Measurements from ENCODE around the gene APC. TPM values are rescaled to one million over a fixed set of nuclear protein-coding genes. Genes with fewer than 3 reads are reported as not detected.

Gene APC
- total and polyA plus RNA-seq, 10 of the 15 experiments (the other 5 are each of a cell fraction or from before 2014, with no cell fraction given) = 3.2 to 23.3 (median 13.8) TPM

- Histone ChIP-seq H3K9ac (ENCODE audit: control insufficient read depth, insufficient read depth, low read length) (no peak overlapping the region), H3K4me3 (no peak overlapping the region), H3K9me3 (replicated peaks; ENCODE audit: control insufficient read depth, insufficient read depth, low read length) (no peaks in the 10 kb centered on the region), H3K4me2 (ENCODE audit: control insufficient read depth, insufficient read depth) (no peak overlapping the region), H3K79me2 (ENCODE audit: control insufficient read depth, insufficient read depth, low read length) (no peaks in the 10 kb centered on the region), H3K27me3 (replicated peaks in 1 of 2; ENCODE audit: control insufficient read depth in 2 of 2, insufficient read depth in 2 of 2, low read length in 1 of 2) (no peaks in the 10 kb centered on the region), H3K36me3 (ENCODE audit: control insufficient read depth in 2 of 2, insufficient read depth in 2 of 2, low read length in 1 of 2) (peaks cover 8 to 25% of the 10 kb centered on the region in 2 experiments), H3K27ac (ENCODE audit: control insufficient read depth, insufficient read depth) (no peak overlapping the region), H3K4me1 (ENCODE audit: control insufficient read depth, insufficient read depth, low read length) (peaks cover 9% of the 10 kb centered on the region), H4K20me1 (ENCODE audit: control insufficient read depth, insufficient read depth) (no peaks in the 10 kb centered on the region), H2AFZ (ENCODE audit: control insufficient read depth, low read depth, low read length) (no peak overlapping the region)
- RAD21 ChIA-PET (ENCODE audit: unreplicated experiment) = no interaction called here
- 82% methylated on average over 3 of the region's 3 CpGs for WGBS (ENCODE audit: insufficient coverage, insufficient replicate concordance, low lambda C conversion rate, missing lambda C conversion rate)
- CTCF ChIA-PET = interaction anchor here (1.0 kb wide), 1 partner anchor 22 kb away, joined by 3 read pairs; no protein-coding TSS in a partner anchor
- BruUV-seq (replicated peaks) = no TSS peak
- SMC1A ChIA-PET (ENCODE audit: uncharacterized antibody, unreplicated experiment) = no interaction called here
- TF ChIP-seq ZNF274 (IDR thresholded peaks at IDR 0.05; ENCODE audit: insufficient read depth, insufficient read length) (no peak), POU2F2 (IDR thresholded peaks at IDR 0.05; ENCODE audit: borderline replicate concordance, low read depth, low read length) (no peak), PAX5 (IDR thresholded peaks at IDR 0.05; ENCODE audit: borderline replicate concordance, low read depth, low read length) (no peak), EGR1 (IDR thresholded peaks at IDR 0.05; ENCODE audit: borderline replicate concordance in 1 of 2, low read depth in 2 of 2, low read length in 2 of 2) (no peak), LARP7 (IDR thresholded peaks at IDR 0.05) (no peak), CHD1 (IDR thresholded peaks at IDR 0.05; ENCODE audit: low read depth, low read length) (no peak), PML (IDR thresholded peaks at IDR 0.05; ENCODE audit: low read length) (no peak), CBFB (IDR thresholded peaks at IDR 0.05; ENCODE audit: low read depth) (no peak), RAD51 (IDR thresholded peaks at IDR 0.05) (no peak), ELK1 (IDR thresholded peaks at IDR 0.05; ENCODE audit: low read depth, low read length) (no peak), CHD2 (IDR thresholded peaks at IDR 0.05; ENCODE audit: borderline replicate concordance, low read depth, low read length) (no peak), ZZZ3 (IDR thresholded peaks at IDR 0.05; ENCODE audit: control insufficient read depth, insufficient read length, low read depth) (no peak), TBL1XR1 (IDR thresholded peaks at IDR 0.05; ENCODE audit: low read depth, low read length) (no peak), TAF1 (IDR thresholded peaks at IDR 0.05; ENCODE audit: borderline replicate concordance, low read depth, low read length) (no peak), NR2C2 (IDR thresholded peaks at IDR 0.05; ENCODE audit: borderline replicate concordance, control insufficient read depth, insufficient read length, low read depth) (no peak), ETV6 (conservative IDR thresholded peaks at IDR 0.05 in 1 of 2, IDR thresholded peaks at IDR 0.05 in 1 of 2; ENCODE audit: borderline replicate concordance in 1 of 2, low read depth in 1 of 2) (no peak)
- DNase-seq (ENCODE audit: low read depth, low spot score) (no peak), ATAC-seq (no peak), FAIRE-seq (no peak)
- in situ Hi-C loops (cut with MboI) = no loop called here
- intact Hi-C loops (cut with micrococcal nuclease; ENCODE audit: unreplicated experiment) = no loop called here
- POLR2A ChIA-PET = interaction anchor here (0.7 to 1.1 kb wide), 2 partner anchors 12 to 33 kb away, joined by 3 to 7 read pairs; no protein-coding TSS in a partner anchor
These were observed 133.3 kb downstream of the APC start for GRCh38 chr5:112870966-112871365.

Measured in GM12878 (cell line).